ENCODE data around the gene HDAC4. TPM values are rescaled to one million over a fixed set of nuclear protein-coding genes. Genes with fewer than 3 reads are reported as not detected.

The HDAC4 gene
- total RNA-seq, 1 experiment from 2014 or later = 61.5 TPM

- Histone ChIP-seq H3K27me3 (ENCODE audit: insufficient read depth, low read depth) (no peaks in the 10 kb centered on the region), H2AFZ (no peak overlapping the region), H3K4me3 (no peak overlapping the region), H3K27ac (no peak overlapping the region), H3K9me3 (ENCODE audit: insufficient read depth, low read depth) (no peaks in the 10 kb centered on the region), H4K20me1 (ENCODE audit: insufficient read depth) (no peaks in the 10 kb centered on the region), H3K4me1 (replicated peaks; ENCODE audit: insufficient read depth) (no peaks in the 10 kb centered on the region), H3K4me2 (no peak overlapping the region), H3K79me2 (ENCODE audit: low read depth) (no peaks in the 10 kb centered on the region), H3K36me3 (ENCODE audit: low read depth) (no peaks in the 10 kb centered on the region), H3K9me2 (ENCODE audit: insufficient read depth) (no peaks in the 10 kb centered on the region), H3F3A (ENCODE audit: insufficient read depth, low read depth) (no peaks in the 10 kb centered on the region)
- CTCF ChIA-PET = no interaction called here
- BruUV-seq (replicated peaks) = no TSS peak
- intact Hi-C loops (cut with micrococcal nuclease; ENCODE audit: unreplicated experiment) = no loop called here
- POLR2A ChIA-PET (ENCODE audit: unreplicated experiment) = no interaction called here
- no peak for DNase-seq
- no peak for TF ChIP-seq CTCF (conservative IDR thresholded peaks at IDR 0.05)
- TF ChIP-seq EZH2 (IDR thresholded peaks at IDR 0.05; ENCODE audit: low read depth) = no peak
Observed at GRCh38 chr2:239054921-239055320, 345.9 kb downstream of the HDAC4 start.

GRCh38 chr2:239053801-239054503, 346.9 kb downstream of the HDAC4 start:
- no peaks in the 10 kb centered on the region for H3K79me2 ChIP-seq (ENCODE audit: low read depth)
- no peak for TF ChIP-seq EZH2 (IDR thresholded peaks at IDR 0.05; ENCODE audit: low read depth)
- H3K27ac ChIP-seq = no peak overlapping the region
- no TSS peak for BruUV-seq (replicated peaks)
- H3K9me3 ChIP-seq (ENCODE audit: insufficient read depth, low read depth) = no peaks in the 10 kb centered on the region
- no peaks in the 10 kb centered on the region for H3K27me3 ChIP-seq (ENCODE audit: insufficient read depth, low read depth)
- H2AFZ ChIP-seq = no peak overlapping the region
- no peak for DNase-seq
- H3K4me2 ChIP-seq = no peak overlapping the region
- H4K20me1 ChIP-seq (ENCODE audit: insufficient read depth) = no peaks in the 10 kb centered on the region
- no peak overlapping the region for H3K4me3 ChIP-seq
- CTCF ChIA-PET = no interaction called here
- H3F3A ChIP-seq (ENCODE audit: insufficient read depth, low read depth) = no peaks in the 10 kb centered on the region
- POLR2A ChIA-PET (ENCODE audit: unreplicated experiment) = no interaction called here
- no peaks in the 10 kb centered on the region for H3K4me1 ChIP-seq (replicated peaks; ENCODE audit: insufficient read depth)
- intact Hi-C loops (cut with micrococcal nuclease; ENCODE audit: unreplicated experiment) = no loop called here
- H3K9me2 ChIP-seq (ENCODE audit: insufficient read depth) = no peaks in the 10 kb centered on the region
- H3K36me3 ChIP-seq (ENCODE audit: low read depth) = no peaks in the 10 kb centered on the region

GRCh38 chr2:239052798-239053665, 347.8 kb downstream of the HDAC4 start:
- POLR2A ChIA-PET (ENCODE audit: unreplicated experiment) = no interaction called here
- H3K27me3 ChIP-seq (ENCODE audit: insufficient read depth, low read depth) = no peaks in the 10 kb centered on the region
- no peak for DNase-seq
- no peak overlapping the region for H3K4me3 ChIP-seq
- no peaks in the 10 kb centered on the region for H3K9me3 ChIP-seq (ENCODE audit: insufficient read depth, low read depth)
- H3F3A ChIP-seq (ENCODE audit: insufficient read depth, low read depth) = no peaks in the 10 kb centered on the region
- H3K4me2 ChIP-seq = no peak overlapping the region
- BruUV-seq (replicated peaks) = no TSS peak
- H3K9me2 ChIP-seq (ENCODE audit: insufficient read depth) = no peaks in the 10 kb centered on the region
- H3K27ac ChIP-seq = no peak overlapping the region
- H2AFZ ChIP-seq = no peak overlapping the region
- H4K20me1 ChIP-seq (ENCODE audit: insufficient read depth) = no peaks in the 10 kb centered on the region
- TF ChIP-seq CTCF (conservative IDR thresholded peaks at IDR 0.05) = no peak
- TF ChIP-seq EZH2 (IDR thresholded peaks at IDR 0.05; ENCODE audit: low read depth) = no peak
- H3K36me3 ChIP-seq (ENCODE audit: low read depth) = no peaks in the 10 kb centered on the region
- intact Hi-C loops (cut with micrococcal nuclease; ENCODE audit: unreplicated experiment) = no loop called here
- CTCF ChIA-PET = no interaction called here
- no peaks in the 10 kb centered on the region for H3K79me2 ChIP-seq (ENCODE audit: low read depth)
- no peaks in the 10 kb centered on the region for H3K4me1 ChIP-seq (replicated peaks; ENCODE audit: insufficient read depth)
